AG04450 (cell line): ENCODE results near the gene SNURF. TPM values are rescaled to one million over a fixed set of nuclear protein-coding genes. Genes with fewer than 3 reads are reported as not detected.
"Not testable (repeated sequence)": the region's sequence is repeated elsewhere in the genome, so short reads cannot be mapped to it uniquely, and the experiment has no call there.

Source experiments
- CTCF ChIA-PET: fragments of 300-600, 350-600 bp; formaldehyde crosslinking; extraction: SDS; loops from one replicate; lab custom pipeline; 2022; ENCODE audit warnings: antibody characterized with exemption, inconsistent platforms; lab: Charles Lee
- POLR2A ChIA-PET: fragments of 350-600 bp; formaldehyde crosslinking; extraction: SDS; loops from one replicate; lab custom pipeline; 2021; ENCODE audit warnings: antibody characterized with exemption, inconsistent platforms; lab: Yijun Ruan, JAX
- DNase-seq: peaks from one replicate; pipeline ENCODE4 v3.0.0-alpha.2; 2011; ENCODE audit warnings: low read depth, low spot score
- H3K27ac ChIP-seq: one replicate; pipeline ENCODE4 v1.5.1; 2012; ENCODE audit warnings: low read depth, low read length, control low read depth
- H3K27me3 ChIP-seq: one replicate; pipeline ENCODE4 v1.6.0; 2012; ENCODE audit warnings: low read length; ENCODE audit not compliant: control insufficient read depth, insufficient read depth
- H3K4me3 ChIP-seq: 2 replicates; pipeline ENCODE4 v1.5.1; 2011; ENCODE audit warnings: mild to moderate bottlenecking, low read depth, low read length, control low read depth
- H3K9me3 ChIP-seq: 2 replicates; pipeline ENCODE4 v1.5.1; 2012; ENCODE audit warnings: low read length; ENCODE audit not compliant: control insufficient read depth, insufficient read depth
- CTCF ChIP-seq: IDR thresholded peaks from 2 replicates; pipeline ENCODE4 v1.5.1; 2011; ENCODE audit warnings: low read depth, low read length, control low read depth, inconsistent platforms
- polyA plus RNA-seq: library from polyadenylated mRNA; depleted of rRNA; stranded (reverse); fragments of >200 nt; gene quantifications from 2 replicates; pipeline ENCODE4 v1.2.3, GENCODE V29; 2011

SNURF gene
- polyA plus RNA-seq, 1 experiment: 12.0 TPM

- no peak overlapping the region for H3K4me3 ChIP-seq
- peaks cover 2% of the 10 kb centered on the region; the same call in 1 of the 2 replicates for H3K9me3 ChIP-seq
- no peak for TF ChIP-seq CTCF
- ChIA-PET CTCF (interaction anchor here (1.0 kb wide), 1 partner anchor 16 kb away, joined by 3 read pairs; no protein-coding TSS in a partner anchor), POLR2A (interaction anchor here (0.6 kb wide), 1 partner anchor 50 kb away, joined by 9 read pairs; no protein-coding TSS in a partner anchor)
- DNase-seq: no peak
- H3K27ac ChIP-seq: no peak overlapping the region
- H3K27me3 ChIP-seq: no peaks in the 10 kb centered on the region
Measured at GRCh38 chr15:24924153-24924552, 30.6 kb upstream of the SNURF start.

GRCh38 chr15:24924621-24925020 lies 30.2 kb upstream of the SNURF start:
- no peak overlapping the region for H3K27ac ChIP-seq
- H3K4me3 ChIP-seq: no peak overlapping the region
- no peak for TF ChIP-seq CTCF
- no peaks in the 10 kb centered on the region for H3K27me3 ChIP-seq
- POLR2A ChIA-PET: interaction anchor here (0.6 kb wide), 1 partner anchor 50 kb away, joined by 9 read pairs; no protein-coding TSS in a partner anchor
- DNase-seq: no peak
- CTCF ChIA-PET: interaction anchor here (1.0 kb wide), 1 partner anchor 16 kb away, joined by 3 read pairs; no protein-coding TSS in a partner anchor
- peaks cover 2% of the 10 kb centered on the region; the same call in 1 of the 2 replicates for H3K9me3 ChIP-seq

- H3K4me3 ChIP-seq, POLR2A ChIA-PET, DNase-seq, H3K9me3 ChIP-seq, CTCF ChIA-PET, H3K27ac ChIP-seq, H3K27me3 ChIP-seq: not testable (repeated sequence)
Measured at GRCh38 chr15:24931874-24932732, 22.7 kb upstream of the SNURF start.

- H3K27me3 ChIP-seq: no peaks in the 10 kb centered on the region
- no peak for TF ChIP-seq CTCF
- no peak overlapping the region for H3K27ac ChIP-seq
- no peak overlapping the region for H3K4me3 ChIP-seq
- CTCF ChIA-PET: no interaction called here
- peaks cover 3% of the 10 kb centered on the region for H3K9me3 ChIP-seq
- DNase-seq: no peak
- POLR2A ChIA-PET: no interaction called here
Measured at GRCh38 chr15:24933716-24934115, 21.1 kb upstream of the SNURF start.

- H3K27me3 ChIP-seq, H3K27ac ChIP-seq, CTCF ChIA-PET, H3K9me3 ChIP-seq, H3K4me3 ChIP-seq, DNase-seq, POLR2A ChIA-PET: not testable (repeated sequence)
Measured at GRCh38 chr15:24938224-24938623, 16.6 kb upstream of the SNURF start.

- no peaks in the 10 kb centered on the region; the same call in 1 of the 2 replicates for H3K9me3 ChIP-seq
- TF ChIP-seq CTCF: no peak
- no peak overlapping the region for H3K4me3 ChIP-seq
- POLR2A ChIA-PET: no interaction called here
- no peak overlapping the region for H3K27ac ChIP-seq
- CTCF ChIA-PET: no interaction called here
- no peaks in the 10 kb centered on the region for H3K27me3 ChIP-seq
- DNase-seq: no peak
Measured at GRCh38 chr15:24940236-24940635, 14.6 kb upstream of the SNURF start.
